ENCODE measurements around the gene ZNF844. TPM values are rescaled to one million over a fixed set of nuclear protein-coding genes. Genes with fewer than 3 reads are reported as not detected.
"Not testable (repeated sequence)": the region's sequence is repeated elsewhere in the genome, so short reads cannot be mapped to it uniquely, and the experiment has no call there.

Gene ZNF844
- total RNA-seq, 1 donor from 2014 or later = 11.7 TPM

GRCh38 chr19:12095111-12095790, 30.7 kb downstream of the ZNF844 start:
- Histone ChIP-seq H3K9me3 (peaks cover 3% of the 10 kb centered on the region), H3K27ac (no peak overlapping the region), H3K4me3 (no peak overlapping the region), H3K36me3 (no peaks in the 10 kb centered on the region), H3K27me3 (ENCODE audit: low read depth) (no peaks in the 10 kb centered on the region), H3K4me1 (peaks cover 12% of the 10 kb centered on the region)
- ATAC-seq (no peak), DNase-seq (no peak)
- intact Hi-C loops (cut with DNase I) = no loop called here
- TF ChIP-seq, protein P1, sequence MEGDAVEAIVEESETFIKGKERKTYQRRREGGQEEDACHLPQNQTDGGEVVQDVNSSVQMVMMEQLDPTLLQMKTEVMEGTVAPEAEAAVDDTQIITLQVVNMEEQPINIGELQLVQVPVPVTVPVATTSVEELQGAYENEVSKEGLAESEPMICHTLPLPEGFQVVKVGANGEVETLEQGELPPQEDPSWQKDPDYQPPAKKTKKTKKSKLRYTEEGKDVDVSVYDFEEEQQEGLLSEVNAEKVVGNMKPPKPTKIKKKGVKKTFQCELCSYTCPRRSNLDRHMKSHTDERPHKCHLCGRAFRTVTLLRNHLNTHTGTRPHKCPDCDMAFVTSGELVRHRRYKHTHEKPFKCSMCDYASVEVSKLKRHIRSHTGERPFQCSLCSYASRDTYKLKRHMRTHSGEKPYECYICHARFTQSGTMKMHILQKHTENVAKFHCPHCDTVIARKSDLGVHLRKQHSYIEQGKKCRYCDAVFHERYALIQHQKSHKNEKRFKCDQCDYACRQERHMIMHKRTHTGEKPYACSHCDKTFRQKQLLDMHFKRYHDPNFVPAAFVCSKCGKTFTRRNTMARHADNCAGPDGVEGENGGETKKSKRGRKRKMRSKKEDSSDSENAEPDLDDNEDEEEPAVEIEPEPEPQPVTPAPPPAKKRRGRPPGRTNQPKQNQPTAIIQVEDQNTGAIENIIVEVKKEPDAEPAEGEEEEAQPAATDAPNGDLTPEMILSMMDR (IDR thresholded peaks at IDR 0.05) = no peak

GRCh38 chr19:12098040-12098439, 33.5 kb downstream of the ZNF844 start:
- no peak overlapping the region for H3K4me3 ChIP-seq
- H3K9me3 ChIP-seq = peaks cover 3% of the 10 kb centered on the region
- intact Hi-C loops (cut with DNase I) = no loop called here
- peaks cover 2% of the 10 kb centered on the region for H3K4me1 ChIP-seq
- H3K27ac ChIP-seq = no peak overlapping the region
- DNase-seq (no peak), ATAC-seq (peak in 1 of 2 donors; percentile 45)
- no peaks in the 10 kb centered on the region for H3K27me3 ChIP-seq (ENCODE audit: low read depth)
- no peaks in the 10 kb centered on the region for H3K36me3 ChIP-seq
- TF ChIP-seq, protein P1 (IDR thresholded peaks at IDR 0.05) = no peak

DNA sequence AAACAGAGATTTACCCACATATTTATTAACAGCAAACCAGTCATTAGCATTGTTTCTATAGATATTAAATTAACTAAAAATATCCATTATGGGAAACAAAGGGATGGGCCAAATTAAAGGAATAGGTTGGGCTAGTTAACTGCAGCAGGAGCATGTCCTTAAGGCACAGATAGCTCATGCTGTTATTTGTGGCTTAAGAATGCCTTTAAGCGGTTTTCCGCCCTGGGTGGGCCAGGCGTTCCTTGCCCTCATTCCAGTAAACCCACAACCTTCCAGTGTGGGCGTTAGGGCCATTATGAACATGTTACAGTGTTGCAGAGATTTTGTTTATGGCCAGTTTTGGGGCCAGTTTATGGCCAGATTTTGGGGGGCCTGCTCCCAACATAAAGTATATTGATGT, 39.4 kb downstream of the ZNF844 start:
- H3K9me3 ChIP-seq; H3K4me1 ChIP-seq; intact Hi-C loops (cut with DNase I); H3K27ac ChIP-seq; H3K27me3 ChIP-seq (ENCODE audit: low read depth); H3K36me3 ChIP-seq; DNase-seq; ATAC-seq; H3K4me3 ChIP-seq: not testable (repeated sequence)

DNA sequence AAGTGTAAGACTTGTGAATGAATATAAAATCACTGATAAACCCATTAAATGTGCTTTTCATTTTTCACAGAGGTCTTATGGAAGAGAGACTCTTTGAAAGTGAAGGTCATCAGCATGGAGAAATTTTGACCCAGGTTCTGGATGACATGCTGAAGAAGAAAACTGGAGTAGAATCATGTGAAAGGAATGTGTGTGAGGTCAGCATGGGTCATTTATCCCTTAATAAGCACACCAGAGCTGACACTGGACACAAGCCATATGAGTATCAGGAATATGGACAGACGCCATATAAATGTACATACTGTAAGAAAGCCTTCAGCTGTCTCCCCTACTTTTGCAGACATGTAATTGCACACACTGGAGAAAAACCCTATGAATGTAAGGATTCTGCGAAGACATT, 46.6 kb downstream of the ZNF844 start:
- Histone ChIP-seq H3K9me3 (peaks cover 21% of the 10 kb centered on the region), H3K4me3 (no peak overlapping the region), H3K4me1 (no peaks in the 10 kb centered on the region), H3K36me3 (peaks cover 12% of the 10 kb centered on the region), H3K27ac (no peak overlapping the region), H3K27me3 (ENCODE audit: low read depth) (no peaks in the 10 kb centered on the region)
- no peak for ATAC-seq
- intact Hi-C loops (cut with DNase I) = no loop called here
- no peak for DNase-seq
- TF ChIP-seq, protein P1 (IDR thresholded peaks at IDR 0.05) = no peak

DNA sequence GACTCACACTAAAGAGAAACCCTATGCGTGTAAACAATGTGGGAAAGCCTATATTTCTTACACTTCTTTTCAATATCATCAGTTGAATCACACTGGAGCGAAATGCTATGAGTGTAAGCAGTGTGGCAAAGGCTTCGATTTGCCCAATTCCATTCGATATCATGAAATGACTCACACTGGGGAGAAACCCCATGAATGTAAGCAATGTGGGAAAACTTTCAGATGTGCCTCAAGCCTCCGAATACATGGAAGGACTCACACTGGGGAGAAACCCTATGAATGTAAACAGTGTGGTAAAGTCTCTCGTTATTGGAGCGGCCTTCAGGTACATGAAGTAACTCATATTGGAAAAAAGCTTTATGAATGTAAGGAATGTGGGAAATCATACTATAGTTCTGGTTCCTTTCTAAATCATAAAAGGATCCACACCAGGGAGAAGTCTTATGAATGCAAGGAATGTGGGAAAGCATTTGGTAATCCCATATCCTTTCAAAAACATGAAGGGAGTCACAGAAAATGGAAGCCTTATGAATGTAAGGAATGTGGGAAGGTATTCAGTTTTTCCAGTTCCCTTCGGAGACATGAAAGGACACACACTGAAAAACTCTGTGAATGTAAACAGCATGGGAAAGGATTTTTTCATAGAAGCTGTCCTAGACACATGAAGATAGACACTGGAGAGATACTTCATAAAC, 47.6 kb downstream of the ZNF844 start:
- ATAC-seq (no peak), DNase-seq (no peak)
- Histone ChIP-seq H3K4me1 (no peaks in the 10 kb centered on the region), H3K36me3 (peaks cover 12% of the 10 kb centered on the region), H3K4me3 (no peak overlapping the region), H3K27me3 (ENCODE audit: low read depth) (no peaks in the 10 kb centered on the region), H3K27ac (no peak overlapping the region), H3K9me3 (peaks cover 21% of the 10 kb centered on the region)
- TF ChIP-seq, protein P1 (IDR thresholded peaks at IDR 0.05) = no peak
- intact Hi-C loops (cut with DNase I) = no loop called here

GRCh38 chr19:12112701-12113100, 48.2 kb downstream of the ZNF844 start:
- Histone ChIP-seq H3K27me3 (ENCODE audit: low read depth) (no peaks in the 10 kb centered on the region), H3K36me3 (peaks cover 12% of the 10 kb centered on the region), H3K4me1 (no peaks in the 10 kb centered on the region), H3K9me3 (peaks cover 21% of the 10 kb centered on the region), H3K27ac (no peak overlapping the region), H3K4me3 (no peak overlapping the region)
- ATAC-seq = no peak
- DNase-seq = no peak
- intact Hi-C loops (cut with DNase I) = no loop called here
- TF ChIP-seq, protein P1 (IDR thresholded peaks at IDR 0.05) = no peak

Data from lower lobe of right lung (tissue), 2 donors.